ENCODE results near the gene SLITRK5. TPM values are rescaled to one million over a fixed set of nuclear protein-coding genes. Genes with fewer than 3 reads are reported as not detected.

The SLITRK5 gene
- total RNA-seq, 1 donor from 2014 or later = 1.9 TPM

- no peak for DNase-seq (ENCODE audit: low spot score)
- Histone ChIP-seq H3K27ac (no peak overlapping the region), H3K9ac (no peak overlapping the region), H3K4me1 (no peaks in the 10 kb centered on the region), H3F3A (ENCODE audit: low read depth) (no peaks in the 10 kb centered on the region), H3K36me3 (no peaks in the 10 kb centered on the region), H3K4me3 (no peak overlapping the region), H3K9me3 (ENCODE audit: low read depth) (no peaks in the 10 kb centered on the region), H3K79me2 (ENCODE audit: low read depth) (no peaks in the 10 kb centered on the region), H3K4me2 (no peak overlapping the region), H3K27me3 (no peaks in the 10 kb centered on the region), H2AFZ (replicated peaks) (no peak overlapping the region), H4K20me1 (ENCODE audit: low read depth) (no peaks in the 10 kb centered on the region)
- TF ChIP-seq EZH2 (IDR thresholded peaks at IDR 0.05) (no peak), EZH2phosphoT487 (IDR thresholded peaks at IDR 0.05) (no peak), CTCF (IDR thresholded peaks at IDR 0.05) (no peak)
- Mint-ChIP-seq H3K9me3 (no peaks in the 10 kb centered on the region), H3K4me3 (no peak overlapping the region), H3K4me1 (peaks cover 4% of the 10 kb centered on the region), H3K27me3 (ENCODE audit: insufficient read depth, low read depth) (no peaks in the 10 kb centered on the region), H3K36me3 (no peaks in the 10 kb centered on the region), H3K27ac (no peak overlapping the region)
These were observed 9.7 kb upstream of the SLITRK5 start for GRCh38 chr13:87661471-87661870.

- Mint-ChIP-seq H3K4me1 (peaks cover 11% of the 10 kb centered on the region), H3K27ac (no peak overlapping the region), H3K9me3 (no peaks in the 10 kb centered on the region), H3K27me3 (ENCODE audit: insufficient read depth, low read depth) (peaks cover 4% of the 10 kb centered on the region), H3K36me3 (no peaks in the 10 kb centered on the region), H3K4me3 (no peak overlapping the region)
- Histone ChIP-seq H3K9me3 (ENCODE audit: low read depth) (no peaks in the 10 kb centered on the region), H3K27ac (no peak overlapping the region), H3K4me3 (no peak overlapping the region), H3K79me2 (ENCODE audit: low read depth) (no peaks in the 10 kb centered on the region), H4K20me1 (ENCODE audit: low read depth) (no peaks in the 10 kb centered on the region), H3K9ac (no peak overlapping the region), H3K4me2 (no peak overlapping the region), H3K4me1 (no peaks in the 10 kb centered on the region), H3K36me3 (no peaks in the 10 kb centered on the region), H3F3A (ENCODE audit: low read depth) (peaks cover 9% of the 10 kb centered on the region), H3K27me3 (peaks cover 18% of the 10 kb centered on the region), H2AFZ (replicated peaks) (no peak overlapping the region)
- no peak for TF ChIP-seq EZH2 (IDR thresholded peaks at IDR 0.05)
- TF ChIP-seq EZH2phosphoT487 (IDR thresholded peaks at IDR 0.05) = no peak
- no peak for TF ChIP-seq CTCF (IDR thresholded peaks at IDR 0.05)
- DNase-seq (ENCODE audit: low spot score) = no peak
These were observed 4.3 kb upstream of the SLITRK5 start for GRCh38 chr13:87666831-87667230.

GRCh38 chr13:87667686-87668085, 3.5 kb upstream of the SLITRK5 start:
- H3K27ac Mint-ChIP-seq = no peak overlapping the region
- Histone ChIP-seq H3K79me2 (ENCODE audit: low read depth) (no peaks in the 10 kb centered on the region), H3K4me2 (no peak overlapping the region), H3K27me3 (peaks cover 27% of the 10 kb centered on the region), H3K9me3 (ENCODE audit: low read depth) (no peaks in the 10 kb centered on the region), H3K4me3 (no peak overlapping the region), H3K4me1 (no peaks in the 10 kb centered on the region), H3F3A (ENCODE audit: low read depth) (peaks cover 9% of the 10 kb centered on the region), H3K27ac (no peak overlapping the region), H4K20me1 (ENCODE audit: low read depth) (no peaks in the 10 kb centered on the region), H3K36me3 (no peaks in the 10 kb centered on the region), H3K9ac (no peak overlapping the region), H2AFZ (replicated peaks) (no peak overlapping the region)
- DNase-seq (ENCODE audit: low spot score) = no peak
- peaks cover 6% of the 10 kb centered on the region for H3K27me3 Mint-ChIP-seq (ENCODE audit: insufficient read depth, low read depth)
- peaks cover 11% of the 10 kb centered on the region for H3K4me1 Mint-ChIP-seq
- H3K4me3 Mint-ChIP-seq = no peak overlapping the region
- TF ChIP-seq CTCF (IDR thresholded peaks at IDR 0.05) (no peak), EZH2 (IDR thresholded peaks at IDR 0.05) (no peak), EZH2phosphoT487 (IDR thresholded peaks at IDR 0.05) (no peak)
- H3K36me3 Mint-ChIP-seq = no peaks in the 10 kb centered on the region
- H3K9me3 Mint-ChIP-seq = peaks cover 1% of the 10 kb centered on the region

All from neural progenitor cell (in vitro differentiated cells).